Fibroblast of villous mesenchyme (primary cell): ENCODE data around the gene CENPV. TPM values are rescaled to one million over a fixed set of nuclear protein-coding genes. Genes with fewer than 3 reads are reported as not detected.

ENCODE experiments used
- DNase-seq: peaks from one replicate; pipeline ENCODE4 v3.0.0-alpha.2; 2010; ENCODE audit warnings: low read depth
- H3K4me3 ChIP-seq: 2 replicates; pipeline ENCODE4 v1.5.1; 2011; ENCODE audit warnings: low read depth, mild to moderate bottlenecking, low read length
- CTCF ChIP-seq: IDR thresholded peaks from 2 replicates; pipeline ENCODE4 v1.5.1; 2012; ENCODE audit warnings: low read depth, mild to moderate bottlenecking, low read length; ENCODE audit not compliant: insufficient read depth
- total RNA-seq: library from RNA; depleted of rRNA; stranded (reverse); fragments of >200 nt; gene quantifications from 2 replicates; pipeline ENCODE4 v1.2.3, GENCODE V29; 2012

CENPV gene
- total RNA-seq, 1 donor: 20.3 TPM

DNA sequence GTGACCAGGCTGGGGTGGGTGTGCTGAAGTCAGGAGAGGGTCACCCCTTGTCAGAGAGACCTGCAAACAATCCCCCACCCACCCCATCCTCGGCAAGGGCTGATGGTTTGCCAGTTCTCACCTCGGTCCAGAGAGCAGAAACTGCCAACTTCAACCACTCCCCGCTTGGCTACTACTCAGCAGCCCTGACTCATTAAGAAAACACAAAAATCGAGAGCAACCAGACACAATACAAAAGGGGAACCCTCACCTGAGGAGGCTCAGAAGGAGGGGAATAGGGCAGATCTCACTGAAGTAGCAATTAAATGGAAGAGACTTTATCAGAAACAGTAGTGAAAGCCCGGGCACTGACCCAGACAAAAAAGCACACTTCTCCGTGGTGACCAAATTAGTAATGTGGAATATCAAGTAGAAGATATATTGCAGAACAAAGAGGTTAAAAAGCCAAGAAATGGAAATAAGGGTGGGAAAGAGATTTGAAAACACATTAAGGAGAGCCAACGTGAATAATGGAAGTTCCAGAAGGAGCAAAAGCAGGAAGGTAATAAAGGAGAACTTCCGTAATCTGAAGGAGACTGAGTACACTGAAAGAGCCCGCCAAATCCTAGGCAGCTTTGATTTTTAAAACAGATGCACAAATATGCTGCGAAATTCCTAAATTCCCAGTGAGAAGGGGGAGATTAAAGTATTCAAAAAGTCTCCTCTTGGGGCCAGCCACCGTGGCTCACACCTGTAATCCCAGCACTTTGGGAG is 23.6 kb downstream of the CENPV start:
- no peak for TF ChIP-seq CTCF
- no peak for DNase-seq
- H3K4me3 ChIP-seq: no peak overlapping the region

DNA sequence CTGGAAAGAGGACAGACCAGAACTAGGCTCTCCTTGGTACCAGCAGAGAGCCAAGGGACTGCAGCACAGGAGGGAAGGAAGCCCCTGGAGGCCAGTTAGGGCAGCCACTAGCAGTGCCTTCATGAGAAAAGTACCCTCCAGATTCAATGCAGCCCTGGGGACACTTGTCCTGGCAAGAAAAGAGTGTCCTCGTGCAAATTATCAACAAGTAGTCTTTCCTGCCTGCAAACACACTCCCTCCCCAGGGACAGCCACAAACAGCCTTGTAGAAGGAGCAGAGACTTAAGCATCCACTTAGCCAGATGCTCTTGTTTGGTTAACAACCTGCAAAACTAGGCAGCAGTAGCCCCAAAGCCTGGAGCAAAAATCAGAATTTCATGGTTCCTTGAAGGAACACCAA is 24.3 kb downstream of the CENPV start:
- TF ChIP-seq CTCF: peak; percentile 28
- H3K4me3 ChIP-seq: no peak overlapping the region
- DNase-seq: no peak

GRCh38 chr17:16327018-16327417 is 26.3 kb downstream of the CENPV start:
- no peak overlapping the region for H3K4me3 ChIP-seq
- DNase-seq: no peak
- no peak for TF ChIP-seq CTCF

- no peak for TF ChIP-seq CTCF
- DNase-seq: no peak
- H3K4me3 ChIP-seq: no peak overlapping the region
Measured at GRCh38 chr17:16325964-16326363, 27.3 kb downstream of the CENPV start.

- TF ChIP-seq CTCF: no peak
- DNase-seq: peak; percentile 94
- no peak overlapping the region for H3K4me3 ChIP-seq
Measured at GRCh38 chr17:16322636-16323035, 30.6 kb downstream of the CENPV start.

- H3K4me3 ChIP-seq: no peak overlapping the region
- no peak for TF ChIP-seq CTCF
- DNase-seq: no peak
Measured at GRCh38 chr17:16319969-16320368, 33.3 kb downstream of the CENPV start.

GRCh38 chr17:16314859-16315258 is 38.4 kb downstream of the CENPV start:
- no peak for TF ChIP-seq CTCF
- no peak for DNase-seq
- no peak overlapping the region for H3K4me3 ChIP-seq
